Measurements from ENCODE around the gene GSK3B. TPM values are rescaled to one million over a fixed set of nuclear protein-coding genes. Genes with fewer than 3 reads are reported as not detected.

Gene GSK3B
- total RNA-seq: 48.0 and 65.3 TPM in 2 replicates

DNA sequence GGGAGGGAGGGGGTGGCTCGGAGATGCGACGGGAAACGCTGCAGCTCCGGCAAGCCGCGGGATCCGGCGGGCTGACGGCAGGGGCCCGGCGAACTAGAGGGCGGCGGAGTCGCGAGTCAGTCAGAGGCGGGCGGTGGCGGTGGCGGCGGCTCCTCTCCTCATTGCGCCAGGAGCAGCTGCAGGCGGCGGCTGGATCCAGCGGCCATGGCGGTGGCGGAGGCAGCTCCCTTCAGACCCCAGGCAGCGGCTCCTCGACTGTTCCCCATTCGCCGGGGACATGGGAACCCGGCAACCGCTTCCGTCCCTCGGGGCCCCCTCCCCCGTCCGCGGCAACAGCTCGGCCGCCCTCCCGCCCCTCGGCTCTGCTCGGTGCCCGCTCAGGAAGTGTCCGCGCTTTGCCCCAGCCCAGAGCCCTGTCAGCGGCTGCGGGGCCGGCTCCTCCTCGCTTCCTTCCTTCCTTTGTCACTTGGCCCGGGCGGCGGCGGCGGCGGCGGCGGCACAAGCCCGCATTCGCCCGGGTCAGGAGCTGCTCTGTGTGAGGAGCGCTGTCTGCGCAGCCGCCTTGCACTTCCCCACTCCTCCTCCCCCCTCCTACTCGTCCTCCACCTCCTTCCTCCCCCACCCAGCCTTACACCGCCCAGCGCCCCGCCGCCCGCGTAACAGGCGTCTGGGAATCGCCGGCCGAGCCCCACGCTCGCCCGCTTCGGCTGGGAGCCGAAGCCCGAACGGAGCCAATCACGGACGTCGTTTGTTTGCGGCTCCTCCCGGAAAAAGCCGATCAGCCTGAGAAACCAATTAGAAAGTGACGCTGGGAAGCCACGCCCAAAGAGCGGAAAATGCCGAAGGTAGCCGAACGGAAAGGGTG is at the start of gene GSK3B:
Gene GSK3B, minus strand, starts transcription at position 537 of the 865 bp plus-strand sequence. CDS start 1,013 bp downstream, outside the sequence.
- no peak for DNase-seq

- DNase-seq: no peak
Observed at GRCh38 chr3:120143676-120144075, 49.4 kb upstream of the GSK3B start.

GRCh38 chr3:120142236-120142635 is 48.0 kb upstream of the GSK3B start:
- no peak for DNase-seq

DNA sequence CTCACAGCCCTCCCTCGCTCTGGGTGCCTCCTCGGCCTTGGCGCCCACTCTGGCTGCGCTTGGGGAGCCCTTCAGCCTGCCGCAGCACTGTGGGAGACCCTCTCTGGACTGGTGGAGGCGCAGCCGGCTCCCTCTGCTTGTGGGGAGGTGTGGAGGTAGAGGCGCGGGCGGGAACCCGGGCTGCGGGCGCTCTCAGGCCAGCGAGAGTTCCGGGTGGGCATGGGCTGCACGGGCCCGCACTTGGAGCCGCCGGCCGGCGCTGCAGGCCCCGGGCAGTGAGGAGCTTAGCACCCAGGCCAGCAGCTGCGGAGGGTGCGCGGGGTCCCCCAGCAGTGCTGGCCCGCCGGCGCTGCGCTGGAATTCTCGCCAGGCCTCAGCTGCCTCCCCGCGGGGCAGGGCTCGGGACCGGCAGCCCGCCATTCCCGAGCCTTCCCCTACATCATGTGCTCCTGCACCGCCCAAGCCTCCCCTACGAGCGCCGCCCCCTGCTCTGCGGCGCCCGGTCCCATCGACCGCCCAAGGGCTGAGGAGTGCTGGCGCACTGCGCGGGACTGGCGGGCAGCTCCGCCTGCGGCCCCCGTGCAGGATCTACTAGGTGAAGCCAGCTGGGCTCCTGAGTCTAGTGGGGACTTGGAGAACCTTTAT is 46.0 kb upstream of the GSK3B start:
- DNase-seq: no peak

GRCh38 chr3:120139140-120139539 is 44.9 kb upstream of the GSK3B start:
- DNase-seq: no peak

- DNase-seq: no peak
Observed at GRCh38 chr3:120137548-120137947, 43.3 kb upstream of the GSK3B start.

DNA sequence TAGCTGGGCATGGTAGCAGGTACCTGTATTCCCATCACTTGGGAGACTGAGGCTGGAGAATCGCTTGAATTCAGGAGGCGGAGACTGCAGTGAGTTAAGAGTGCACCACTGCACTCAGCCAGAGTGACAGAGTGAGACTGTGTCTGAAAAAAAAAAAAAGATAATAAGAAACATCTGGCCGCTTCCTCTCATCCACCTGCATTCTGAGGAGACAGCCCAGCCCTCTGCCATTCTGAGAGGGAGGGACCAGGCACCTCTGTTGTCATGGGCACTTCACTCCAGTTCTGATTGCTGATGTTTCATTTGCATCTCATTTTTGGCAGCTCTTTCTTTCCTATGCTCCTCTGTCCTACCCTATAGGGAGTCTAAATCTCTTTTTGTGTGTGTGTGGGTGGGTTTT is 36.4 kb upstream of the GSK3B start:
- DNase-seq: no peak

GRCh38 chr3:120129718-120130513 is 35.7 kb upstream of the GSK3B start:
- no peak for DNase-seq

DNA sequence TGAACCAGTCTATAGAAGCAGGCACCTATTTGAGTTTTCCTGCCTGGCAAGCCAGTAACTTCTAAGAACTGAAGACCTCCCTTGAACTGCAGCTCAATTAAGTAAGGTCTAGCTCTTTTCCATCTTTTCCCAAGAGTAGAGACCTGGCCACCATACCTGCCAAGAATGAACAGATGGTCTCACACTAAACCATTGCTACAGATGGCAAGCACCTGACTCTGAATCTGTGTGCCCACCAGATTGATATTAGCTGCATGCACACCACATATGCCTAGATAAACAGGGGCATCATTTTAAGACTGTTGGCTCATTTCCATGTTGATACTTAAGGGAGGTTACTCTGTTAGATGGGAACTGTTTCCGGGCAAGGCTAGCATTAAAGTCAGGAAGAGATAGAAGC is 34.8 kb upstream of the GSK3B start:
- DNase-seq: no peak

DNA sequence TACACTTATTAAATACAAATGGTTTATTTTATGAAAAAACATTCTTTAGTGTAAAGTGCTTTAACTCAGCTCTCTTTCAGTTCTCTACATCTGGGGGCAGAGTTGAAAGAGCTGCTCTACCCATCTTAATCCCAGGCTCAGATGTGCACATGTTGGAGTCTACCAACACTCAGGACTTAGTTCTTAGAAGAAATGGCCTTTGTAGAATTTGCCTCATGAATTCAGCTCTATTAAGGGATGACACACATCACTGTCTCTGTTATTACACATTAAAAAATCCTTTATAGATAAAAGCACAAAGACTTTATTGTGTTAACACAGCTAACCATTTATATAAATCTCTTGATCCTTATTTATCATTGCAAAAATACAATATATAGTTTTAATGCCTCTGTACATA is 31.7 kb upstream of the GSK3B start:
- DNase-seq: no peak

DNA sequence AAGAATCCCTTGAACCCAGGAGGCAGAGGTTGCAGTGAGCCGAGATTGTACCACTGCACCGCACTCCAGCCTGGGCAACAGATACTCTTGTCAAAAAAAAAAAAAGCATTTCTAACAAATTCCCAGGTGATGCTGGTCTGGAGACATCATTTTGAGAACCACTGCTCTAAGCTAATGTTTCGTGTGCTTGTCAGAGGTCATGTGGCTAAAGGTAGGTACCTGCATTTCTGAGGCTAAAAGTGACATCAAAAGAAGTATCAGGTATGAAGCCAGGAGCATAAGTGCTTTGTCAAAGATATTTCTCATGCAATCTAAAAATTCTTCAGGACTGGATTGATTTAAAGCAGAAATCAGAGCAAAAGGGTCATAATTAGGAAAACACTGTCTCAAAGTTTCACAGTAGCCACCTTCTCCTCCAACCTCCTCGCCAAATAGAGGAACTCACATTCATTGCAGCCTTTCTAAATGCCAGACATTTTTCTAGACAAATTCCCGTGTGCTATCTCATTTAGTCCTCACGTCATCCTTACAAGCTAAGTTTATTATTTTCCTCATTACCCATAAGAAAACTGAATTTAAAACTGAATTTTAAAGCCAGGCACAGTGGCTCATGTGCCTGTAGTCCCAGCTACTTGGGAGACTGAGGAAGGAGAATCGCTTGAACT is 25.7 kb upstream of the GSK3B start:
- no peak for DNase-seq

GRCh38 chr3:120114981-120115380 is 20.7 kb upstream of the GSK3B start:
- no peak for DNase-seq

DNA sequence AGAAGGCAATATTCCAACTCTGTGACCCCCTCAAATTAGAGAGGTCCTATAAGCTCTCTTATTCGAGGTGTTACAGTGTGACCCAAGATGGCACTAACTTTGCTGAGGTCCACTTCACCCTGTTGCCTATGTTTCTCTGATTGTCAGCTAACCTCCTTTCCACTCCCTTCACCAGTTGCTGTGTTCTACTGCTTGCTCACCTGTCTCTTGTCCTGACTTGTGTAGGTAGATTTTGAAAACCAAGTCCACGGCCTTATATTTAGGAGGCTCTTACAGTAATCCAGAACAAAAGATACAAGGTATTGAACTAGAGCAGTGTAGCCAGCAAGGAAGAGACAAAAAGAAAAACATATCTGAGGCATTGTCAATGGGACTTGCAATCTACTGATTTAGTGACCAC is 20.1 kb upstream of the GSK3B start:
- no peak for DNase-seq

- DNase-seq: no peak
Observed at GRCh38 chr3:120113128-120114116, 19.2 kb upstream of the GSK3B start.

GRCh38 chr3:120111898-120112297 is 17.7 kb upstream of the GSK3B start:
- no peak for DNase-seq

DNA sequence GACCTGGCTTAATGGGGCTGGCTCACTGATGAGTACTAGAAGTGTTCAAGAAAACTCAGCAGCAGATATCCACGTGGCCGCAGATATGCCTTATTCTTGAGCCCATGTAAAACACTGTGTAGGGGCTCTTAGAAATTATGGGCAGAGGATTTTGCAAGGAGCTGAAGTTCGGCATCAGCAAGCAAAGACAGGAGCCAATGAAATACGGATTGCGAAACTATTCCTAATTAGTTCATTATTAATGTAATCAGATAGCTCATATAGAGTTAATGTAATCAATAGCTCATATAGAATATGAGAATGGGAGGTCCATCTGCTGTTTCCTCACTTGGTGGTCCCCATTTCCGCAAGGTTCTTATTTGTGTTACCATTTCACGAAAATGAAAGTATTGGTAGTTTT is 9.0 kb upstream of the GSK3B start:
- DNase-seq: no peak

DNA sequence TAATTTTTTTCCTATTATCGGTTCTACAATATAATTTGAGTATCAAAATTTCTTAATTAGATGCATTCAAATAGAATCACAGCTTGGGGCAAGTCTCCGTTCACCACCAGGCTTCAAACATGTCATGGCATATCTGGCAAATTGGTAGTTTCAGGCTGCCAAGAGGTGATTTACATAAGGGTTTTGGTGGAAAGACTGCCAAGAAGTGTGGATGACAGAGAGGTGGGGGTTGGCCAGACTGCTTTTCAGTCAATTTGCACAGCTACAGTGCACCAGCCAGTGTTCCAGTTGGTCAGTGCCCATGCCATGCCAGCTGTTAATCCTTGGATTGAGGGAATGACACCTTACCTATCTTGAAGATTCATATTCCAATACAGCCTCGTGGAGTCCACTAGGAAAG is 8.4 kb upstream of the GSK3B start:
- DNase-seq: no peak

DNA sequence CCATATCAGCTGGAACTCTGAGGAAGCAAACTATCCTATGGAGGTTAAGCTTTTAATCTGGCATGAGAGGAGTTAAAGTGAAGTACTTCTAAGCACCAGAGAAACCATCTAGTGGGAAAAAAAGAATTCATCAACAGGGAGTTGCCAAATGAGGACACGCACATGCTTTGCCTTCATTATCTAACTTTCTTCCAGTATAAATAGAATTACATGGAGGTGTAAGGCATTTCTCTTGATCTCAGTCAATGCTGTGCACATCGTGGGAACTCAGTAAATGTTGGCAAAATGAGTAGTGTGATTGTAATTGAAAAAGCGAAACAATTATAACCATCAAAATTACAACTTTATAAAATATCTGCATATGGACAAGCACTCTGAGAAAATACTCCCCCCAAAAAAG is 8.0 kb upstream of the GSK3B start:
- no peak for DNase-seq

DNA sequence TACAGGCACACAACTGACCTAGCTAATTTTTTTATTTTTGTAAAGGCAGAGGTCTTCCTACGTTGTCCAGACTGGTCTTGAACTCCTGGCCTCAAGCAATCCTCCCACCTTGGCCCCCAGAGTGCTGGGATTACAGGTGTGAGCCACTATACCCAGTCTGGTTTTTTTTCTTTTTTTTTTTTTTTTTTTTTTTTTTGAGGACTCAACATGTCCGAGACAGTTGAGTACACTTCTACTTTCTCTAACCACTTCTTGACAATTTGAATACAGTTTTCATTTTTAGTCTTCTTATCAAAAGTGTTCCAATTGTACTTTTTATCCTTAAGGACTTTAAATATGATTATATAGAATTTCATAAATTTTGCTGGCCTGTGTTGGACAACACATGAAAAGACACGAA is 7.4 kb upstream of the GSK3B start:
- no peak for DNase-seq

GRCh38 chr3:120100711-120101110 is 6.5 kb upstream of the GSK3B start:
- DNase-seq: no peak

- no peak for DNase-seq
Observed at GRCh38 chr3:120098710-120099109, 4.5 kb upstream of the GSK3B start.
